HCT116 (cell line): ENCODE results near the gene LMNTD2. TPM values are rescaled to one million over a fixed set of nuclear protein-coding genes. Genes with fewer than 3 reads are reported as not detected.

Experiments used
- ATAC-seq: fragments of 200-7000 bp; cut with Tn5 transposase; 2 replicates; pipeline ENCODE4 v1.9.1; 2020; ENCODE audit warnings: mild to moderate bottlenecking, moderate library complexity
- BruUV-seq: library from RNA; stranded (reverse); fragments of 400-500 nt; replicated peaks from 2 replicates; lab custom pipeline; 2021; lab: Mats Ljungman, UMichigan
- CTCF ChIA-PET: fragments of 300-600 bp; sonication (Branson Sonifier 250); formaldehyde crosslinking; loops from one replicate; lab custom pipeline; 2021; ENCODE audit warnings: antibody characterized with exemption; lab: Charles Lee
- POLR2A ChIA-PET: fragments of 300-600, 350-600 bp; sonication (Branson Sonifier 250); formaldehyde crosslinking; loops from one replicate; lab custom pipeline; 2021; ENCODE audit warnings: antibody characterized with exemption; lab: Charles Lee
- RAD21 ChIA-PET, 2 experiments: fragments of 300-600 bp; sonication (Branson Sonifier 250); formaldehyde crosslinking; loops; one replicate each; lab custom pipeline; 2023; ENCODE audit warnings: low total read pairs in 2 of 2; ENCODE audit not compliant: uncharacterized antibody in 2 of 2, unreplicated experiment in 2 of 2, low non-redundant PET in 1 of 2; lab: Charles Lee
- DNase-seq: peaks from one replicate; pipeline ENCODE4 v3.0.0-alpha.2; 2010; ENCODE audit warnings: low read depth, low spot score
- H2AFZ ChIP-seq: fragments of 200-600 bp; shearing (Covaris generic), sonication (generic); 2 replicates; pipeline ENCODE4 v1.6.1; 2017; ENCODE audit warnings: low read depth, mixed run types, mixed read lengths, antibody characterized with exemption, low read length; ENCODE audit not compliant: poor library complexity, severe bottlenecking
- H3K27ac ChIP-seq: 2 replicates; pipeline ENCODE4 v1.5.1; 2012; ENCODE audit warnings: low read depth, low read length
- H3K27me3 ChIP-seq: fragments of 200-600 bp; sonication (generic); 2 replicates; pipeline ENCODE4 v1.6.1; 2016; ENCODE audit warnings: mixed run types, low read length, mixed read lengths; ENCODE audit not compliant: insufficient read depth
- H3K36me3 ChIP-seq, 2 experiments: fragments of 200-500 bp in 1 of 2; fragments of 200-600 bp in 1 of 2; sonication (Bioruptor generic) in 1 of 2; sonication (generic) in 1 of 2; 2 replicates each; pipeline versions ENCODE4 v1.5.1 to v1.6.1; 2014 to 2016; ENCODE audit warnings: low read length in 2 of 2, inconsistent platforms in 1 of 2, mixed read lengths in 1 of 2, mixed run types in 1 of 2; ENCODE audit not compliant: insufficient read depth in 2 of 2, control insufficient read depth in 1 of 2
- H3K4me1 ChIP-seq, 2 experiments: fragments of 200-600 bp in 1 of 2; sonication (generic) in 1 of 2; 2 replicates each; pipeline versions ENCODE4 v1.5.1 to v1.6.1; 2012 to 2017; ENCODE audit warnings: low read length in 2 of 2, inconsistent platforms in 1 of 2, mild to moderate bottlenecking in 1 of 2, mixed read lengths in 1 of 2, mixed run types in 1 of 2, moderate library complexity in 1 of 2; ENCODE audit not compliant: insufficient read depth in 2 of 2, control insufficient read depth in 1 of 2
- H3K4me2 ChIP-seq: fragments of 200-600 bp; sonication (generic); 2 replicates; pipeline ENCODE4 v1.6.1; 2017; ENCODE audit warnings: mixed run types, low read length, mixed read lengths
- H3K4me3 ChIP-seq, 2 experiments: fragments of 200-600 bp in 1 of 2; sonication (generic) in 1 of 2; replicated peaks in 1 of 2; 2 replicates each; pipeline ENCODE4 v1.5.1; 2011 to 2016; ENCODE audit warnings: low read length in 2 of 2, control low read depth in 1 of 2, low read depth in 1 of 2, mild to moderate bottlenecking in 1 of 2, mixed read lengths in 1 of 2, mixed run types in 1 of 2
- H3K79me2 ChIP-seq: fragments of 200-600 bp; sonication (generic); 2 replicates; pipeline ENCODE4 v1.6.1; 2017; ENCODE audit warnings: mild to moderate bottlenecking, mixed run types, low read length, moderate library complexity, mixed read lengths; ENCODE audit not compliant: insufficient read depth
- H3K9ac ChIP-seq: fragments of 200-600 bp; sonication (generic); 2 replicates; pipeline ENCODE4 v1.6.1; 2016; ENCODE audit warnings: low read length, mixed read lengths
- H3K9me2 ChIP-seq: fragments of 200-600 bp; sonication (generic), shearing (Covaris generic); 2 replicates; pipeline ENCODE4 v1.6.1; 2017; ENCODE audit warnings: mixed run types, mild to moderate bottlenecking, moderate library complexity; ENCODE audit not compliant: insufficient read depth
- H3K9me3 ChIP-seq, 2 experiments: fragments of 200-500 bp in 1 of 2; fragments of 200-600 bp in 1 of 2; sonication (Bioruptor generic) in 1 of 2; sonication (generic) in 1 of 2; 2 replicates each; pipeline ENCODE4 v1.6.1; 2014 to 2017; ENCODE audit warnings: low read length in 2 of 2, mixed read lengths in 2 of 2, inconsistent platforms in 1 of 2, low read depth in 1 of 2, mild to moderate bottlenecking in 1 of 2, mixed run types in 1 of 2, moderate library complexity in 1 of 2; ENCODE audit not compliant: control insufficient read depth in 1 of 2, insufficient read depth in 1 of 2
- H4K20me1 ChIP-seq: fragments of 200-600 bp; sonication (generic), shearing (Covaris generic); 2 replicates; pipeline ENCODE4 v1.6.1; 2017; ENCODE audit warnings: mixed run types, mild to moderate bottlenecking, moderate library complexity; ENCODE audit not compliant: insufficient read depth
- ATF3 ChIP-seq: IDR thresholded peaks from 2 replicates; pipeline ENCODE4 v1.6.1; 2012
- CBX3 ChIP-seq: IDR thresholded peaks from 2 replicates; pipeline ENCODE4 v1.6.1; 2012; ENCODE audit warnings: low read depth
- CEBPB ChIP-seq: IDR thresholded peaks from 2 replicates; pipeline ENCODE4 v1.6.1; 2012; ENCODE audit warnings: low read depth
- EZH2phosphoT487 ChIP-seq: fragments of 200-600 bp; IDR thresholded peaks from 2 replicates; pipeline ENCODE4 v1.6.1; 2018; ENCODE audit warnings: antibody characterized with exemption, borderline replicate concordance
- JUND ChIP-seq: IDR thresholded peaks from 2 replicates; pipeline ENCODE4 v1.6.1; 2012
- MAX ChIP-seq: IDR thresholded peaks from 2 replicates; pipeline ENCODE4 v1.6.1; 2012
- POLR2AphosphoS5 ChIP-seq: IDR thresholded peaks from 2 replicates; pipeline ENCODE4 v1.6.1; 2011; ENCODE audit warnings: mild to moderate bottlenecking, low read depth, low read length, moderate library complexity
- RAD21 ChIP-seq: IDR thresholded peaks from 2 replicates; pipeline ENCODE4 v1.6.1; 2012; ENCODE audit warnings: low read depth, mild to moderate bottlenecking
- REST ChIP-seq: IDR thresholded peaks from 2 replicates; pipeline ENCODE4 v1.6.1; 2012; ENCODE audit warnings: low read depth
- SP1 ChIP-seq: IDR thresholded peaks from 2 replicates; pipeline ENCODE4 v1.6.1; 2012; ENCODE audit warnings: low read depth
- YY1 ChIP-seq: IDR thresholded peaks from 2 replicates; pipeline ENCODE4 v1.6.1; 2011; ENCODE audit warnings: low read length, low read depth, moderate library complexity, mild to moderate bottlenecking; ENCODE audit not compliant: insufficient replicate concordance; ENCODE audit errors: extremely low read depth
- ZNF274 ChIP-seq: fragments of 200-500 bp; sonication (Bioruptor generic); IDR thresholded peaks from 2 replicates; pipeline ENCODE4 v1.6.1; 2014; ENCODE audit warnings: mild to moderate bottlenecking, low read depth, low read length, inconsistent platforms
- intact Hi-C: fragments of 100-400 bp; cut with micrococcal nuclease; formaldehyde crosslinking; loops from 2 replicates; pipeline ENCODE4 v1.10.0; 2022
- total RNA-seq: library from RNA; stranded (reverse); gene quantifications from one replicate; pipeline ENCODE4 v1.2.1, GENCODE V29; 2021; ENCODE audit not compliant: unreplicated experiment
- TF ChIP-seq, protein P1 (sequence below): IDR thresholded peaks from 2 replicates; pipeline ENCODE4 v1.6.1; 2011; ENCODE audit warnings: mild to moderate bottlenecking, low read length, moderate library complexity; ENCODE audit not compliant: insufficient replicate concordance; ENCODE audit errors: extremely low read depth
- TF ChIP-seq, protein P2 (sequence below), 3 experiments: fragments of 200-600 bp in 1 of 3; sonication (generic) in 1 of 3; IDR thresholded peaks in 2 of 3; conservative IDR thresholded peaks in 1 of 3; 2 replicates each; pipeline ENCODE4 v1.5.1; 2012 to 2017; ENCODE audit warnings: low read depth in 2 of 3, low read length in 2 of 3, antibody characterized with exemption in 1 of 3, borderline replicate concordance in 1 of 3, control low read depth in 1 of 3, mild to moderate bottlenecking in 1 of 3, mixed read lengths in 1 of 3, mixed run types in 1 of 3, moderate library complexity in 1 of 3; ENCODE audit not compliant: insufficient read depth in 1 of 3

The LMNTD2 gene
- total RNA-seq, 1 experiment from 2014 or later = 9.5 TPM

- ChIA-PET POLR2A (no interaction called here), CTCF (no interaction called here), RAD21 (no interaction called here)
- Histone ChIP-seq H3K27me3 (no peaks in the 10 kb centered on the region), H2AFZ (no peak overlapping the region), H3K36me3 (no peaks in the 10 kb centered on the region), H4K20me1 (no peaks in the 10 kb centered on the region), H3K4me3 (no peak overlapping the region), H3K9me2 (no peaks in the 10 kb centered on the region), H3K9ac (no peak overlapping the region), H3K9me3 (no peaks in the 10 kb centered on the region), H3K4me2 (no peak overlapping the region), H3K27ac (no peak overlapping the region), H3K4me1 (peaks cover 5 to 22% of the 10 kb centered on the region in 2 experiments; a peak in 3 of 4 replicates), H3K79me2 (no peaks in the 10 kb centered on the region)
- TF ChIP-seq EZH2phosphoT487 (no peak), ZNF274 (no peak), SP1 (no peak), REST (no peak), ATF3 (no peak), RAD21 (no peak), CEBPB (no peak), YY1 (no peak), JUND (no peak), CBX3 (no peak), POLR2AphosphoS5 (no peak), MAX (no peak)
- TF ChIP-seq, protein P1, sequence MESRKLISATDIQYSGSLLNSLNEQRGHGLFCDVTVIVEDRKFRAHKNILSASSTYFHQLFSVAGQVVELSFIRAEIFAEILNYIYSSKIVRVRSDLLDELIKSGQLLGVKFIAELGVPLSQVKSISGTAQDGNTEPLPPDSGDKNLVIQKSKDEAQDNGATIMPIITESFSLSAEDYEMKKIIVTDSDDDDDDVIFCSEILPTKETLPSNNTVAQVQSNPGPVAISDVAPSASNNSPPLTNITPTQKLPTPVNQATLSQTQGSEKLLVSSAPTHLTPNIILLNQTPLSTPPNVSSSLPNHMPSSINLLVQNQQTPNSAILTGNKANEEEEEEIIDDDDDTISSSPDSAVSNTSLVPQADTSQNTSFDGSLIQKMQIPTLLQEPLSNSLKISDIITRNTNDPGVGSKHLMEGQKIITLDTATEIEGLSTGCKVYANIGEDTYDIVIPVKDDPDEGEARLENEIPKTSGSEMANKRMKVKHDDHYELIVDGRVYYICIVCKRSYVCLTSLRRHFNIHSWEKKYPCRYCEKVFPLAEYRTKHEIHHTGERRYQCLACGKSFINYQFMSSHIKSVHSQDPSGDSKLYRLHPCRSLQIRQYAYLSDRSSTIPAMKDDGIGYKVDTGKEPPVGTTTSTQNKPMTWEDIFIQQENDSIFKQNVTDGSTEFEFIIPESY = no peak
- TF ChIP-seq, protein P2, sequence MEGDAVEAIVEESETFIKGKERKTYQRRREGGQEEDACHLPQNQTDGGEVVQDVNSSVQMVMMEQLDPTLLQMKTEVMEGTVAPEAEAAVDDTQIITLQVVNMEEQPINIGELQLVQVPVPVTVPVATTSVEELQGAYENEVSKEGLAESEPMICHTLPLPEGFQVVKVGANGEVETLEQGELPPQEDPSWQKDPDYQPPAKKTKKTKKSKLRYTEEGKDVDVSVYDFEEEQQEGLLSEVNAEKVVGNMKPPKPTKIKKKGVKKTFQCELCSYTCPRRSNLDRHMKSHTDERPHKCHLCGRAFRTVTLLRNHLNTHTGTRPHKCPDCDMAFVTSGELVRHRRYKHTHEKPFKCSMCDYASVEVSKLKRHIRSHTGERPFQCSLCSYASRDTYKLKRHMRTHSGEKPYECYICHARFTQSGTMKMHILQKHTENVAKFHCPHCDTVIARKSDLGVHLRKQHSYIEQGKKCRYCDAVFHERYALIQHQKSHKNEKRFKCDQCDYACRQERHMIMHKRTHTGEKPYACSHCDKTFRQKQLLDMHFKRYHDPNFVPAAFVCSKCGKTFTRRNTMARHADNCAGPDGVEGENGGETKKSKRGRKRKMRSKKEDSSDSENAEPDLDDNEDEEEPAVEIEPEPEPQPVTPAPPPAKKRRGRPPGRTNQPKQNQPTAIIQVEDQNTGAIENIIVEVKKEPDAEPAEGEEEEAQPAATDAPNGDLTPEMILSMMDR (IDR thresholded peaks at IDR 0.05 in 2 of 3, conservative IDR thresholded peaks at IDR 0.05 in 1 of 3; ENCODE audit: borderline replicate concordance in 1 of 3, insufficient read depth in 1 of 3, low read depth in 2 of 3, low read length in 2 of 3) = no peak
- no TSS peak for BruUV-seq
- intact Hi-C loops = no loop called here
- ATAC-seq (no peak), DNase-seq (no peak)
Observed at GRCh38 chr11:551596-551995, 8.9 kb downstream of the LMNTD2 start.
